ACC112 (cell line): ENCODE results near the gene PPWD1.

Experiments
- H2AFZ ChIP-seq: fragments of 200-600 bp; sonication (generic); one replicate; pipeline ENCODE4 v1.6.0; 2017; ENCODE audit warnings: antibody characterized with exemption, low read length; ENCODE audit not compliant: unreplicated experiment
- H3K27ac ChIP-seq: fragments of 200-600 bp; sonication (generic); 2 replicates; pipeline ENCODE4 v1.5.1; 2014; ENCODE audit warnings: low read depth, mild to moderate bottlenecking, antibody characterized with exemption, low read length, moderate library complexity
- H3K27me3 ChIP-seq: fragments of 200-600 bp; sonication (generic); 2 replicates; pipeline ENCODE4 v1.6.1; 2014; ENCODE audit warnings: mild to moderate bottlenecking, antibody characterized with exemption, low read length, moderate library complexity, mixed read lengths; ENCODE audit not compliant: insufficient read depth
- H3K36me3 ChIP-seq: fragments of 200-600 bp; sonication (generic); 2 replicates; pipeline ENCODE4 v1.6.1; 2016; ENCODE audit warnings: mild to moderate bottlenecking, antibody characterized with exemption, low read length, moderate library complexity, mixed read lengths; ENCODE audit not compliant: insufficient read depth
- H3K4me1 ChIP-seq: fragments of 200-600 bp; sonication (generic); one replicate; pipeline ENCODE4 v1.6.1; 2016; ENCODE audit warnings: low read length, mixed read lengths; ENCODE audit not compliant: insufficient read depth, unreplicated experiment, control insufficient read depth
- H3K4me3 ChIP-seq: fragments of 200-600 bp; sonication (generic); 2 replicates; pipeline ENCODE4 v1.5.1; 2014; ENCODE audit warnings: mild to moderate bottlenecking, low read depth, low read length
- H3K79me2 ChIP-seq: fragments of 200-600 bp; sonication (generic); one replicate; pipeline ENCODE4 v1.6.0; 2016; ENCODE audit warnings: low read length; ENCODE audit not compliant: control insufficient read depth, unreplicated experiment, insufficient read depth

PPWD1 gene

GRCh38 chr5:65562731-65563701, at the start of gene PPWD1, which contains the start of gene CENPK:
Gene PPWD1 (plus strand): TSS chr5:65563296. CDS start chr5:65563311, 15 bp downstream.
Gene CENPK (minus strand): TSS chr5:65563168. CDS start chr5:65554907, 8,261 bp downstream.
- H3K79me2 ChIP-seq: peaks cover 74% of the 10 kb centered on the region
- H2AFZ ChIP-seq: peak within 1 kb of the TSS; percentile 79
- H3K4me3 ChIP-seq: peak within 1 kb of the TSS; percentile 89
- peaks cover 6% of the 10 kb centered on the region for H3K36me3 ChIP-seq
- peaks cover 18% of the 10 kb centered on the region for H3K4me1 ChIP-seq
- peak within 1 kb of the TSS; percentile 78 for H3K27ac ChIP-seq
- H3K27me3 ChIP-seq: no peaks in the 10 kb centered on the region

GRCh38 chr5:65525726-65526125, 37.4 kb upstream of the PPWD1 start:
- Histone ChIP-seq H3K36me3 (peaks cover 17% of the 10 kb centered on the region), H3K4me3 (no peak overlapping the region), H3K4me1 (no peaks in the 10 kb centered on the region), H3K79me2 (no peaks in the 10 kb centered on the region), H3K27ac (no peak overlapping the region), H2AFZ (no peak overlapping the region), H3K27me3 (no peaks in the 10 kb centered on the region)

GRCh38 chr5:65530904-65531303, 32.2 kb upstream of the PPWD1 start:
- no peaks in the 10 kb centered on the region for H3K27me3 ChIP-seq
- H3K4me3 ChIP-seq: no peak overlapping the region
- H2AFZ ChIP-seq: no peak overlapping the region
- no peaks in the 10 kb centered on the region for H3K79me2 ChIP-seq
- H3K27ac ChIP-seq: no peak overlapping the region
- H3K36me3 ChIP-seq: 0 out of 2 replicates have a peak, but pooled peaks cover 4% of the 10 kb centered on the region
- H3K4me1 ChIP-seq: no peaks in the 10 kb centered on the region

- Histone ChIP-seq H3K27me3 (no peaks in the 10 kb centered on the region), H3K27ac (no peak overlapping the region), H3K4me3 (no peak overlapping the region), H3K79me2 (no peaks in the 10 kb centered on the region), H3K36me3 (peaks cover 10% of the 10 kb centered on the region), H2AFZ (no peak overlapping the region), H3K4me1 (no peaks in the 10 kb centered on the region)
Measured at GRCh38 chr5:65535529-65535987, 27.5 kb upstream of the PPWD1 start.

- Histone ChIP-seq H2AFZ (no peak overlapping the region), H3K36me3 (peaks cover 33% of the 10 kb centered on the region), H3K79me2 (no peaks in the 10 kb centered on the region), H3K27ac (no peak overlapping the region), H3K4me3 (no peak overlapping the region), H3K27me3 (no peaks in the 10 kb centered on the region), H3K4me1 (no peaks in the 10 kb centered on the region)
Measured at GRCh38 chr5:65539827-65540226, 23.3 kb upstream of the PPWD1 start.

- H3K36me3 ChIP-seq: peaks cover 37% of the 10 kb centered on the region
- no peaks in the 10 kb centered on the region for H3K79me2 ChIP-seq
- no peak overlapping the region for H3K4me3 ChIP-seq
- no peak overlapping the region for H3K27ac ChIP-seq
- no peaks in the 10 kb centered on the region for H3K4me1 ChIP-seq
- H3K27me3 ChIP-seq: no peaks in the 10 kb centered on the region
- H2AFZ ChIP-seq: no peak overlapping the region
Measured at GRCh38 chr5:65544473-65544872, 18.6 kb upstream of the PPWD1 start.

- H3K36me3 ChIP-seq: peaks cover 48% of the 10 kb centered on the region
Measured at GRCh38 chr5:65546141-65546540, 17.0 kb upstream of the PPWD1 start.

GRCh38 chr5:65548281-65548680, 14.8 kb upstream of the PPWD1 start:
- H3K27ac ChIP-seq: no peak overlapping the region
- peaks cover 5% of the 10 kb centered on the region for H3K79me2 ChIP-seq
- peaks cover 41% of the 10 kb centered on the region for H3K36me3 ChIP-seq
- no peak overlapping the region for H2AFZ ChIP-seq
- no peaks in the 10 kb centered on the region for H3K27me3 ChIP-seq
- no peaks in the 10 kb centered on the region for H3K4me1 ChIP-seq
- no peak overlapping the region for H3K4me3 ChIP-seq

More at GRCh38 chr5:65546141-65546540, 17.0 kb upstream of the PPWD1 start:
- Histone ChIP-seq H3K27ac (no peak overlapping the region), H2AFZ (no peak overlapping the region), H3K27me3 (no peaks in the 10 kb centered on the region), H3K4me3 (no peak overlapping the region), H3K4me1 (no peaks in the 10 kb centered on the region), H3K79me2 (no peaks in the 10 kb centered on the region)

GRCh38 chr5:65553941-65554340, 9.2 kb upstream of the PPWD1 start:
- Histone ChIP-seq H3K36me3 (peaks cover 44% of the 10 kb centered on the region), H3K79me2 (peaks cover 39% of the 10 kb centered on the region)

GRCh38 chr5:65555287-65555686, 7.8 kb upstream of the PPWD1 start:
- H3K4me1 ChIP-seq: peaks cover 4% of the 10 kb centered on the region
- peaks cover 35% of the 10 kb centered on the region for H3K36me3 ChIP-seq
- 0 out of 2 replicates have a peak overlapping the region, but pooled peaks have one; percentile 4 for H3K27ac ChIP-seq
- no peaks in the 10 kb centered on the region for H3K27me3 ChIP-seq
- H3K79me2 ChIP-seq: peaks cover 46% of the 10 kb centered on the region
- no peak overlapping the region for H2AFZ ChIP-seq
- H3K4me3 ChIP-seq: no peak overlapping the region

More at GRCh38 chr5:65553941-65554340, 9.2 kb upstream of the PPWD1 start:
- no peak overlapping the region for H2AFZ ChIP-seq
- H3K4me3 ChIP-seq: no peak overlapping the region
- no peaks in the 10 kb centered on the region for H3K27me3 ChIP-seq
- H3K4me1 ChIP-seq: peaks cover 2% of the 10 kb centered on the region
- no peak overlapping the region for H3K27ac ChIP-seq
